Measurements from ENCODE around the gene GCSAM. TPM values are rescaled to one million over a fixed set of nuclear protein-coding genes. Genes with fewer than 3 reads are reported as not detected.
"Not testable (repeated sequence)": the region's sequence is repeated elsewhere in the genome, so short reads cannot be mapped to it uniquely, and the experiment has no call there.

The GCSAM gene
- total RNA-seq, 1 experiment from 2014 or later, result not detected

GRCh38 chr3:112074616-112075497, 58.2 kb downstream of the GCSAM start:
- DNase-seq (ENCODE audit: extremely low read depth, low read depth), result peak; percentile 17

DNA sequence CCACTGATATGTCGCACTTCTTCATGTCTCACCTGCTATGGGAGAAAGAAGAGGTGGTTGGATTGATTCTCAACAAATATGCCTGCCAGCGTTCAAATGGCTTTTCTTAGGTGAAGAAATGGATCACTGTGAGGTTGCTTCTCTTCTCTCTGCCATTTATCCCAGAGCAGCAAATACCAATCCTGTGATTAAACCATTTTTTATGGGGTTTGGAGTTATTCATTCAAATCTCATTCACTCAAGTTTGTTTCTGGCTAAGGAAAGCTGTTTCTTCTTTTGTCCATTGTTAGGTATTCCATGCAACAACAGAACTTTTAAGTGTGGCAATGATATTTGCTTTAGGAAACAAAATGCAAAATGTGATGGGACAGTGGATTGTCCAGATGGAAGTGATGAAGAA, 59.0 kb downstream of the GCSAM start:
- no peak for DNase-seq (ENCODE audit: extremely low read depth, low read depth)

GRCh38 chr3:112072387-112073060, 60.5 kb downstream of the GCSAM start:
- DNase-seq (ENCODE audit: extremely low read depth, low read depth), result not testable (repeated sequence)

Small RNA genes within 50 kb of the gene (small RNA-seq; reads per million reads assigned to genes)
- gene MIR567, result 0 reads per million in 2 experiments

Other genes starting within 250 kb of the GCSAM start
- 68.6 and 70.3 TPM in 2 replicates for gene ABHD10, start 154.2 kb downstream of the GCSAM start, total RNA-seq (2014; rRNA removed; shearing (Covaris generic))
- gene TAGLN3, start 134.3 kb downstream of the GCSAM start, total RNA-seq (2014; rRNA removed; shearing (Covaris generic)), result not detected in 2 replicates
- gene TMPRSS7, start 98.5 kb downstream of the GCSAM start, total RNA-seq (2014; rRNA removed; shearing (Covaris generic)), result 0.05 TPM in 1 of 2 replicates, not detected in the other
- gene C3orf52, start 46.9 kb downstream of the GCSAM start, total RNA-seq (2014; rRNA removed; shearing (Covaris generic)), result 2.7 and 2.9 TPM in 2 replicates
- not detected in 2 replicates for gene SLC9C1, start 161.0 kb upstream of the GCSAM start, total RNA-seq (2014; rRNA removed; shearing (Covaris generic))
- gene CD200, start 199.9 kb upstream of the GCSAM start, total RNA-seq (2014; rRNA removed; shearing (Covaris generic)), result not detected in 2 replicates

Data from NCI-H460 (cell line).